B cell (primary cell): Measurements from ENCODE around the gene CCDC13. TPM values are rescaled to one million over a fixed set of nuclear protein-coding genes. Genes with fewer than 3 reads are reported as not detected.

ENCODE experiments used
- ATAC-seq: fragments of 200-7000 bp; cut with Tn5 transposase; one replicate; pipeline ENCODE4 v1.10.0; 2021; ENCODE audit warnings: low read depth, mild to moderate bottlenecking, moderate number of reproducible peaks, moderate library complexity
- CTCF ChIA-PET: fragments of 350-600 bp; sonication (Branson Sonifier 250); formaldehyde crosslinking; loops from one replicate; lab custom pipeline; 2021; ENCODE audit warnings: antibody characterized with exemption, inconsistent platforms; lab: Charles Lee
- POLR2A ChIA-PET: fragments of 350-600 bp; sonication (Branson Sonifier 250); formaldehyde crosslinking; loops from one replicate; lab custom pipeline; 2021; ENCODE audit warnings: antibody characterized with exemption; lab: Charles Lee
- DNase-seq: peaks from one replicate; pipeline ENCODE4 v3.0.0; 2013
- H2AFZ ChIP-seq: 2 replicates; pipeline ENCODE4 v1.6.1; 2012; ENCODE audit warnings: mild to moderate bottlenecking, low read depth, low read length; ENCODE audit not compliant: insufficient read depth, poor library complexity, severe bottlenecking
- H3K27ac ChIP-seq, 2 donors: 1 replicate in 1 of 2; 2 replicates in 1 of 2; pipeline ENCODE4 v1.5.1; 2012 to 2013; ENCODE audit warnings: low read length in 2 of 2, mild to moderate bottlenecking in 2 of 2, moderate library complexity in 1 of 2
- H3K27me3 ChIP-seq, 4 experiments: fragments of 200-600 bp in 1 of 4; sonication (generic) in 1 of 4; replicated peaks in 1 of 4; 1 replicate in 2 of 4; 2 replicates in 2 of 4; pipeline versions ENCODE4 v1.6.1 to v1.7.0; 2013 to 2016; ENCODE audit warnings: low read length in 3 of 4, mild to moderate bottlenecking in 2 of 4, mixed read lengths in 1 of 4, moderate library complexity in 1 of 4; ENCODE audit not compliant: insufficient read depth in 4 of 4, control insufficient read depth in 3 of 4; ENCODE audit errors: control extremely low read depth in 1 of 4
- H3K36me3 ChIP-seq, 2 experiments: replicated peaks in 1 of 2; 1 replicate in 1 of 2; 2 replicates in 1 of 2; pipeline versions ENCODE4 v1.6.1 to v1.7.1; 2013; ENCODE audit warnings: low read length in 1 of 2; ENCODE audit not compliant: insufficient read depth in 2 of 2, control insufficient read depth in 1 of 2; ENCODE audit errors: control extremely low read depth in 1 of 2, extremely low read depth in 1 of 2
- H3K4me1 ChIP-seq, 2 donors: fragments of 200-600 bp in 1 of 2; sonication (generic) in 1 of 2; 1 replicate in 1 of 2; 2 replicates in 1 of 2; pipeline versions ENCODE4 v1.5.1 to v1.6.1; 2013 to 2017; ENCODE audit warnings: low read length in 2 of 2; ENCODE audit not compliant: control insufficient read depth in 2 of 2, insufficient read depth in 2 of 2
- H3K4me2 ChIP-seq: replicated peaks from 2 replicates; pipeline ENCODE3; 2012; ENCODE audit warnings: mild to moderate bottlenecking, low read depth, low read length; ENCODE audit not compliant: poor library complexity, severe bottlenecking
- H3K4me3 ChIP-seq, 5 experiments: fragments of 200-600 bp in 1 of 5; sonication (generic) in 1 of 5; 1 replicate in 3 of 5; 2 replicates in 2 of 5; pipeline versions ENCODE4 v1.5.1 to v1.7.0; 2011 to 2016; ENCODE audit warnings: low read length in 4 of 5, mild to moderate bottlenecking in 4 of 5, low read depth in 2 of 5, control low read depth in 1 of 5, moderate library complexity in 1 of 5; ENCODE audit not compliant: insufficient read depth in 1 of 5; ENCODE audit errors: control extremely low read depth in 1 of 5, extremely low read depth in 1 of 5
- H3K79me2 ChIP-seq: fragments of 200-600 bp; sonication (generic); one replicate; pipeline ENCODE4 v1.6.0; 2016; ENCODE audit warnings: low read length; ENCODE audit not compliant: control insufficient read depth, insufficient read depth
- H3K9ac ChIP-seq: fragments of 200-600 bp; sonication (generic); 2 replicates; pipeline ENCODE4 v1.6.1; 2017; ENCODE audit warnings: mild to moderate bottlenecking, low read length, moderate library complexity
- H3K9me3 ChIP-seq, 3 donors: one replicate each; pipeline versions ENCODE4 v1.6.1 to v1.7.1; 2013; ENCODE audit warnings: low read length in 2 of 3; ENCODE audit not compliant: control insufficient read depth in 2 of 3, insufficient read depth in 1 of 3; ENCODE audit errors: control extremely low read depth in 1 of 3
- H4K20me1 ChIP-seq: 2 replicates; pipeline ENCODE4 v1.6.0; 2012; ENCODE audit warnings: mild to moderate bottlenecking, low read length; ENCODE audit not compliant: insufficient read depth, control insufficient read depth, poor library complexity, severe bottlenecking
- H3K27ac Mint-ChIP-seq: one replicate; pipeline ENCODE4 v1.8.0; 2021; ENCODE audit warnings: mixed read lengths
- H3K27me3 Mint-ChIP-seq: one replicate; pipeline ENCODE4 v1.8.0; 2021; ENCODE audit warnings: mixed read lengths
- H3K4me1 Mint-ChIP-seq: one replicate; pipeline ENCODE4 v1.8.0; 2021; ENCODE audit warnings: mixed read lengths
- H3K4me3 Mint-ChIP-seq: one replicate; pipeline ENCODE4 v1.8.0; 2021; ENCODE audit warnings: mixed read lengths
- H3K9me3 Mint-ChIP-seq: one replicate; pipeline ENCODE4 v1.8.0; 2022; ENCODE audit warnings: mixed read lengths; ENCODE audit not compliant: insufficient read depth
- EZH2 ChIP-seq: IDR thresholded peaks from 2 replicates; pipeline ENCODE4 v1.6.1; 2012; ENCODE audit warnings: borderline replicate concordance, low read depth, mild to moderate bottlenecking, moderate library complexity, low read length; ENCODE audit not compliant: insufficient read depth, poor library complexity, severe bottlenecking
- WGBS: methylation state at CpG from one replicate; pipeline ENCODE4 v1.1.5; 2013; ENCODE audit warnings: missing lambda C conversion rate; ENCODE audit not compliant: insufficient coverage; 5-methylcytosine and 5-hydroxymethylcytosine counted together
- intact Hi-C: fragments of 100-400 bp; cut with micrococcal nuclease; formaldehyde crosslinking; loops from one replicate; pipeline ENCODE4 v1.10.0; 2022
- polyA plus RNA-seq: library from polyadenylated mRNA; depleted of rRNA; stranded (reverse); fragments of >200 nt; gene quantifications from 2 replicates; pipeline ENCODE4 v1.2.3, GENCODE V29; 2012
- total RNA-seq, 2 donors: library from RNA; stranded (reverse); fragments of 120-200 nt in 1 of 2; gene quantifications; 1 replicate in 1 of 2; 2 replicates in 1 of 2; pipeline versions ENCODE4 v1.2.3 to v1.2.4, GENCODE V29; 2013 to 2022
- TF ChIP-seq, protein P1 (sequence below): fragments of 200-600 bp; IDR thresholded peaks from one replicate; pipeline ENCODE4 v1.8.0; 2022; ENCODE audit warnings: antibody characterized with exemption, mild to moderate bottlenecking

CCDC13 gene
- total and polyA plus RNA-seq, 2 donors (not counting 1 experiment from before 2014, with no cell fraction given) = 1.5 to 1.9 TPM

DNA sequence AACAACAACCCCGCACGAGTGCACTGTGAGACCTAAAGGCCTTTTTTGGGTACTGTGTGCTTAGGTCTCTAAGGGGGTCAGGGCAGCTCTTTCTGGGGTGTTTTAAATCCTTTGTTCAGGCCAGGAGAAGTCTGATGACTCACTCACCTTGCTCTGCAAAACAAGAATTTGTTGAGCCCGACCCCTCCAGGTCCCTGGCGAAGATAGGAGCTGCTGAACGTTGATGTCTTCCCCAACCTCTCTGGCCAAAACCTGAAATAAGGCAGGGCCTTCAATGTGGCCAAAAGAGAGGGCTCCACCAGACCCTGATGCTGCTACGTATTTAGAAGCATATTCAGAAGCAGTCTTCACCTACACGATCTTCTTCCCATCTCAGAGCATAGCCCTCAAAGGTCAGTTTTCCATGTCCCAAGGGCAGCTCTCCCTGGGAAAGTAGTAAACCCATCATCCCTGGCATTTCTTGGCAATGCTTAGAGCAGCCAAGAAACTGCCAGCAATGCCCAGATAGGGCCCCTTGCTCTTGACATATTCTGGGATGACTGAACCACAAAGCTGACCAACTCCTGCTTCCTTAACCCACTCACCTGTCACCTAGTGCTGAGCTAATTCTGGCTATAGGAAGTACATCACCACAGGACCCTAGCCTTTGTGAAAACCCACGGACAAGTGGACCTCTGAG is 27.1 kb downstream of the CCDC13 start:
- Histone ChIP-seq H3K4me2 (no peak overlapping the region), H3K36me3 (no peaks in the 10 kb centered on the region), H2AFZ (no peak overlapping the region), H3K9ac (no peak overlapping the region), H3K27ac (no peak overlapping the region), H3K4me1 (peaks cover 0 to 3% of the 10 kb centered on the region in 2 donors), H3K4me3 (no peak overlapping the region), H3K27me3 (no peaks in the 10 kb centered on the region), H3K79me2 (no peaks in the 10 kb centered on the region), H3K9me3 (no peaks in the 10 kb centered on the region), H4K20me1 (no peaks in the 10 kb centered on the region)
- no peak overlapping the region for H3K27ac Mint-ChIP-seq
- H3K9me3 Mint-ChIP-seq = no peaks in the 10 kb centered on the region
- WGBS = 96% methylated on average over 6 of the region's 8 CpGs
- no peak for TF ChIP-seq EZH2
- TF ChIP-seq, protein P1, sequence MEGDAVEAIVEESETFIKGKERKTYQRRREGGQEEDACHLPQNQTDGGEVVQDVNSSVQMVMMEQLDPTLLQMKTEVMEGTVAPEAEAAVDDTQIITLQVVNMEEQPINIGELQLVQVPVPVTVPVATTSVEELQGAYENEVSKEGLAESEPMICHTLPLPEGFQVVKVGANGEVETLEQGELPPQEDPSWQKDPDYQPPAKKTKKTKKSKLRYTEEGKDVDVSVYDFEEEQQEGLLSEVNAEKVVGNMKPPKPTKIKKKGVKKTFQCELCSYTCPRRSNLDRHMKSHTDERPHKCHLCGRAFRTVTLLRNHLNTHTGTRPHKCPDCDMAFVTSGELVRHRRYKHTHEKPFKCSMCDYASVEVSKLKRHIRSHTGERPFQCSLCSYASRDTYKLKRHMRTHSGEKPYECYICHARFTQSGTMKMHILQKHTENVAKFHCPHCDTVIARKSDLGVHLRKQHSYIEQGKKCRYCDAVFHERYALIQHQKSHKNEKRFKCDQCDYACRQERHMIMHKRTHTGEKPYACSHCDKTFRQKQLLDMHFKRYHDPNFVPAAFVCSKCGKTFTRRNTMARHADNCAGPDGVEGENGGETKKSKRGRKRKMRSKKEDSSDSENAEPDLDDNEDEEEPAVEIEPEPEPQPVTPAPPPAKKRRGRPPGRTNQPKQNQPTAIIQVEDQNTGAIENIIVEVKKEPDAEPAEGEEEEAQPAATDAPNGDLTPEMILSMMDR = no peak
- DNase-seq (no peak), ATAC-seq (no peak)
- POLR2A ChIA-PET = no interaction called here
- intact Hi-C loops = loop anchor here (2.0 kb wide), 1 partner anchor 173 kb away; no protein-coding TSS in a partner anchor
- peaks cover 13% of the 10 kb centered on the region for H3K4me1 Mint-ChIP-seq
- H3K4me3 Mint-ChIP-seq = no peak overlapping the region
- no peaks in the 10 kb centered on the region for H3K27me3 Mint-ChIP-seq
- CTCF ChIA-PET = interaction anchor here (0.5 to 3.9 kb wide), 11 partner anchors 11 to 244 kb away, joined by 3 to 31 read pairs (median 4); partner anchors contain the start of genes SEC22C and VIPR1

DNA sequence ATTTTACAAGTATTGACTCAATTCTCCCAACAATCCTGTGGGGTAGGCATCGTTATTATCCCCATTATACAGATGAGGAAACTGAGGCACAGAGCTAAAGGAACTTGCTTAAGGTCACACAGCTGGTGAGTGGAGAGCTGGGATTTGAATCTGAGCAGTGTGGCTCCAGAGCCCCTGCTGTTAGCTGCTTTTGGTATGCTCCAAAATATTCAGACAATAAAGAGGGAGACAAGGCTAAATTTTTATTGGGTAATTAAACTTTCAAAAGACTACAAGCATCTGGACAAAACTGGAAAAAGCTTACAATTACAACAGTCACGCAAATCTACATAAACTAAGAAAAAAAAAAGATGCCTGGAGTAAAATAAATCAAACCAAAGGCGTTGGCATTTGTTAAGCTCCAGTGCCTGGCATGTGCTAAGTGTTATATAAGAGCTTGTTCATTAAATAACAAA is 27.7 kb downstream of the CCDC13 start:
- Histone ChIP-seq H4K20me1 (no peaks in the 10 kb centered on the region), H3K9ac (no peak overlapping the region), H3K4me3 (no peak overlapping the region), H2AFZ (no peak overlapping the region), H3K36me3 (no peaks in the 10 kb centered on the region), H3K4me2 (no peak overlapping the region), H3K27me3 (no peaks in the 10 kb centered on the region), H3K9me3 (no peaks in the 10 kb centered on the region), H3K4me1 (peaks cover 0 to 3% of the 10 kb centered on the region in 2 donors), H3K27ac (no peak overlapping the region), H3K79me2 (no peaks in the 10 kb centered on the region)
- no peak for TF ChIP-seq EZH2
- TF ChIP-seq, protein P1 = no peak
- no CpG with 5 or more reads among the region's 3 CpGs for WGBS
- Mint-ChIP-seq H3K4me1 (peaks cover 13% of the 10 kb centered on the region), H3K27me3 (no peaks in the 10 kb centered on the region), H3K9me3 (no peaks in the 10 kb centered on the region), H3K4me3 (no peak overlapping the region), H3K27ac (no peak overlapping the region)
- intact Hi-C loops = loop anchor here (2.0 kb wide), 1 partner anchor 173 kb away; no protein-coding TSS in a partner anchor
- POLR2A ChIA-PET = no interaction called here
- CTCF ChIA-PET = interaction anchor here (0.5 to 3.9 kb wide), 13 partner anchors 11 to 243 kb away, joined by 3 to 31 read pairs (median 4); partner anchors contain the start of genes SEC22C and VIPR1
- no peak for DNase-seq
- ATAC-seq = no peak
